Adrenal gland (tissue), 12 donors: ENCODE measurements around the gene TPP2. TPM values are rescaled to one million over a fixed set of nuclear protein-coding genes. Genes with fewer than 3 reads are reported as not detected.

Source experiments
- DNase-seq, 7 donors: peaks; one replicate each; pipeline ENCODE4 v3.0.0-alpha.2; 2019 to 2020
- H3K27ac ChIP-seq, 5 donors: fragments of 200-600 bp; sonication (generic) in 4 of 5; 1 replicate in 3 of 5; 2 replicates in 2 of 5; pipeline versions ENCODE4 v1.5.1 to v1.8.0; 2016 to 2020; ENCODE audit warnings: mild to moderate bottlenecking in 1 of 5
- H3K27me3 ChIP-seq: fragments of 200-600 bp; 2 replicates; pipeline ENCODE4 v1.8.0; 2021
- H3K36me3 ChIP-seq, 2 donors: fragments of 200-600 bp; replicated peaks in 1 of 2; 1 replicate in 1 of 2; 2 replicates in 1 of 2; pipeline versions ENCODE4 v1.5.1 to v1.8.0; 2018 to 2022
- H3K4me1 ChIP-seq, 2 donors: fragments of 200-600 bp; replicated peaks in 1 of 2; 1 replicate in 1 of 2; 2 replicates in 1 of 2; pipeline versions ENCODE4 v1.5.1 to v1.8.0; 2018 to 2021
- H3K4me3 ChIP-seq, 4 donors: fragments of 200-600 bp; sonication (generic) in 3 of 4; one replicate each; pipeline ENCODE4 v1.5.1; 2016 to 2018
- H3K9me3 ChIP-seq, 3 donors: fragments of 200-600 bp; sonication (generic) in 1 of 3; replicated peaks in 1 of 3; 1 replicate in 2 of 3; 2 replicates in 1 of 3; pipeline versions ENCODE4 v1.5.1 to v1.8.0; 2016 to 2021
- POLR2A ChIP-seq, 2 donors: fragments of 450-650 bp; IDR thresholded peaks; one replicate each; pipeline ENCODE4 v1.6.1; 2017; ENCODE audit warnings: antibody characterized with exemption in 2 of 2, mild to moderate bottlenecking in 2 of 2, moderate library complexity in 1 of 2
- WGBS, 4 donors: extraction: QIAGEN DNeasy Blood & Tissue Kit in 2 of 4; methylation state at CpG; one replicate each; pipeline versions ENCODE4 v1.1.5 to v1.1.7; 2013 to 2017; 5-methylcytosine and 5-hydroxymethylcytosine counted together
- intact Hi-C, 2 donors: fragments of 100-400 bp; cut with DNase I; formaldehyde crosslinking; loops; one replicate each; pipeline versions ENCODE4 v1.14.1 to v1.15.0; 2022 to 2023
- polyA plus RNA-seq, 3 donors: library from polyadenylated mRNA; stranded (reverse); fragments of 200-250 nt in 2 of 3; fragments of 350-450 nt in 1 of 3; fragmentation: Illumina TruSeq in 1 of 3; extraction: RNeasy Lipid Tissue Mini Kit (QIAGEN cat#74804) in 1 of 3; gene quantifications; one replicate each; pipeline ENCODE4 v1.2.3, GENCODE V29; 2013 to 2014
- total RNA-seq, 9 donors: library from RNA; depleted of rRNA in 4 of 9; stranded (reverse); fragments of >200 nt in 4 of 9; fragments of 120-200 nt in 1 of 9; fragmentation: NEBNext Ultra II Directional in 1 of 9; extraction: Animal tissue kit (Norgen Biotek cat#: 25700) in 1 of 9; gene quantifications; one replicate each; pipeline versions ENCODE4 v1.1.0 to v1.2.4, GENCODE V29; 2013 to 2023
- TF ChIP-seq, protein P1 (sequence below), 6 experiments: fragments of 450-650 bp in 4 of 6; fragments of 200-600 bp in 2 of 6; sonication (generic) in 1 of 6; IDR thresholded peaks; 1 replicate in 5 of 6; 2 replicates in 1 of 6; pipeline versions ENCODE4 v1.5.1 to v1.8.0; 2016 to 2021; ENCODE audit warnings: antibody characterized with exemption in 6 of 6, mild to moderate bottlenecking in 2 of 6, moderate library complexity in 1 of 6
- donor health status: healthy with polysubstance abuse.
- donor health status: Bipolar disorder and iron deficiency.
- donor health status: DM: yes; HTN: yes; CAD: no.
- donor health status: DM: no; HTN: no; CAD: no.
- donor health status: DM: no; HTN: no; CAD: no.
- donor health status: DM: yes; HTN: yes; CAD: no.

Gene TPP2
- total and polyA plus RNA-seq, 12 donors = 13.8 to 50.6 (median 25.7) TPM

DNA sequence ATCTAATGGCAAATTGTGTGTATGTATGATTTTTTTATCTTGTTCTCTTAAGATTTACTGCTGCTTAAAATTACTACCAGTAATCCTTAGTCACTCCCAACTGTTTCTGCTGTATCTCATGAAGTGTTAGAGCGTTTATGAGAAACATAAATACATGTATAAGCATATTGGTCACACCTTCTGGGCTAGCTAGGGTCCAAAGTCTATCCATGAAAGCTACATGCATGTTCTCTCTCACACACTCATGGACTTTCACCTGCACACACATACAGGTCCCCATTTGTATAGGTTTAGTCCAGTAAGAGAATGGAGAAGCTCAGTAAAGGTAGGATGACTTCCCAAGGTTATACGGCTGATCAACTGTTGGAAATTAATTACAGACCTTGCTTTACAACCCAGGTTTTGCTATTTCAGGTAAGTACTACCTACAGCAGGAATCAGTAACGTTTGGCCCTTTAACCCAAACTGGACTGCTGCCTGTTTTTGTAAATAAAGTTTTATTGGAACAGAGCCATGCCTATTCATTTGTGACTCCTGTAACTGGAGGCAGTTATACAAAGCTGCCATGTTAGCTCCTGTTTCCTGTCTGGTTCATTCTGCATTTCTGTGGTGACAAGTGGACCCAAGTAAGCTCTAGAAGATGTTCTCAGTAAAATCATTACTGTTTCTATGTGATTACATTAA is 82.8 kb downstream of the TPP2 start:
- WGBS, 4 donors = 61 to 81% (median 81%) methylated on average over 3 of the region's 3 CpGs
- no peak for DNase-seq

DNA sequence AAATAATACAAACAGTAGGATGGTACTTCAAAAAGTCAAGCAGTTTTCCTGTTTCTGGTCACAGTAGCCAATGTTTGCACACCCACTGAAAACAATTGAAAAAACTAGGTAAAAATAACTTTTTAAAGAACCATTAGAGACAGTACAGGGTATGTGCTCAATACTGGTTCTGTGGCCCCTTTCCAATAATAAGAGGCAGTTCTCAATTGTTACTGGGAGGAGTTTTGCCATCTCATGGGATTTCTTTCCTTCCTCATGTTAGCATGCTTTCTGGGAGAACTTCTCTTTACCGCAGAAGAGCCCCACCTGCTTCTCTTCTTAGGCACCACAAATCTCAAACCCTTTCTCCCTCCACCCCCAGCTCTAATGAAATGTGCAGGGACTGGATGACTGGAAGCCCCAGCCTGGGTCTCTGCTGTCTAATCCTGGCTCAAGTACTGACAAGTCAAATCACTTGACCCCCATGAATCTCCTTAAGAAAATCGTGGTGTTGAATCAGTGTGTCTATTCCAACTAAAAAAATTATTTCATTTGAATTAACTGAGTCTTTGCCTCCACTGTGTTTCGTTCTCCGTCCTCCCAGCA is 83.4 kb downstream of the TPP2 start:
- Histone ChIP-seq H3K4me3 (no peak overlapping the region), H3K36me3 (peaks cover 0 to 35% of the 10 kb centered on the region in 2 donors), H3K4me1 (no peaks in the 10 kb centered on the region), H3K27ac (no peak overlapping the region), H3K9me3 (no peaks in the 10 kb centered on the region), H3K27me3 (no peaks in the 10 kb centered on the region)
- 64 to 93% (median 81%) methylated on average over 4 of the region's 4 CpGs for WGBS, 4 donors
- no peak for DNase-seq
- intact Hi-C loops = no loop called here
- TF ChIP-seq, protein P1, sequence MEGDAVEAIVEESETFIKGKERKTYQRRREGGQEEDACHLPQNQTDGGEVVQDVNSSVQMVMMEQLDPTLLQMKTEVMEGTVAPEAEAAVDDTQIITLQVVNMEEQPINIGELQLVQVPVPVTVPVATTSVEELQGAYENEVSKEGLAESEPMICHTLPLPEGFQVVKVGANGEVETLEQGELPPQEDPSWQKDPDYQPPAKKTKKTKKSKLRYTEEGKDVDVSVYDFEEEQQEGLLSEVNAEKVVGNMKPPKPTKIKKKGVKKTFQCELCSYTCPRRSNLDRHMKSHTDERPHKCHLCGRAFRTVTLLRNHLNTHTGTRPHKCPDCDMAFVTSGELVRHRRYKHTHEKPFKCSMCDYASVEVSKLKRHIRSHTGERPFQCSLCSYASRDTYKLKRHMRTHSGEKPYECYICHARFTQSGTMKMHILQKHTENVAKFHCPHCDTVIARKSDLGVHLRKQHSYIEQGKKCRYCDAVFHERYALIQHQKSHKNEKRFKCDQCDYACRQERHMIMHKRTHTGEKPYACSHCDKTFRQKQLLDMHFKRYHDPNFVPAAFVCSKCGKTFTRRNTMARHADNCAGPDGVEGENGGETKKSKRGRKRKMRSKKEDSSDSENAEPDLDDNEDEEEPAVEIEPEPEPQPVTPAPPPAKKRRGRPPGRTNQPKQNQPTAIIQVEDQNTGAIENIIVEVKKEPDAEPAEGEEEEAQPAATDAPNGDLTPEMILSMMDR (IDR thresholded peaks at IDR 0.05) = no peak
- no peak for TF ChIP-seq POLR2A (IDR thresholded peaks at IDR 0.05)

More for the DNA sequence above, 82.8 kb downstream of the TPP2 start:
- H3K4me3 ChIP-seq = no peak overlapping the region
- H3K27ac ChIP-seq = no peak overlapping the region
- H3K36me3 ChIP-seq = peaks cover 0 to 41% of the 10 kb centered on the region in 2 donors
- no peaks in the 10 kb centered on the region for H3K9me3 ChIP-seq
- intact Hi-C loops = no loop called here
- H3K27me3 ChIP-seq = no peaks in the 10 kb centered on the region
- H3K4me1 ChIP-seq = no peaks in the 10 kb centered on the region
- TF ChIP-seq, protein P1 (IDR thresholded peaks at IDR 0.05) = no peak
- no peak for TF ChIP-seq POLR2A (IDR thresholded peaks at IDR 0.05)

DNA sequence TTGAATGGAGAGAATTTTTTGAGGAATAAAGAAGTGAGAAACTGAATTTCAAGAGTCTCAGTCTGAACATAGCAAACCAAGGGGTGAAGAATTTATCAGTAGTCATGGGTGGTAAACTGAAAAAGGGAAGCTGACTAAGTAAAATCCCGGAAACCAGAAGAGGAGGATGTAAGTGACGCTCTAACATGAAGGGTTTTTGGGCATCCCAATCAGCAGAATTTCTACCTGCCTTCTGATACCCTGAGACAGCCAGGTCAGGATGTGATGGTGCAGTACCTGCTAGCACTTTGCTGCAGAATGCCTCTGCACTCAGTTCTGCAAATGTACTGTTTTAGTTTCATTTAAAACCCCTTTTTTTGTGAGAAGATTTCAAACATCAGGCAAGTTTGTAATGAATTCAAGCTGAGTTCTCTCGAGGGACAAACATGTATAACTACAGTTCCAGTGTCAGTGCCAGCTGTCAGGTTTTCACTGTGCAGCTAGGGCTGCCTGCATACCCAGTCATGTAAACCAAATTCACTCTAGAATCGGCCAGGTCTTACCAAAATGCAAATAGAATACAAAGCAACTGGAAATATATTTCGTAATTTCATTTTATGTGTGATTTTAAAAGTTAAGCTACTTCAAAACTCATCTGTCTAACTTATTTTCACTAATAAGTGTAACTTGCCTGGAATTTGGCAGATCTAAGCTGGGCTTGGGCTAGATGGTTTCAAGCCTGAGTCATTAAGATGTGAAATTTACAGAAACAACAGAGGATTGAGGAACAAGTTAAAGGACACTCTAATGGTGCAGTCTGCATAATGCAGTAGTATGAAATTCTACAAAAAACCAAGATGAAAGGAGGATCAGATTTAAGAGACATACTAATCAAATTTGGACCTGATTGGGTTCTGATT is 84.3 kb downstream of the TPP2 start:
- H3K4me3 ChIP-seq = no peak overlapping the region
- 82 to 86% (median 84%) methylated on average over 5 of the region's 5 CpGs for WGBS, 4 donors
- intact Hi-C loops = no loop called here
- H3K4me1 ChIP-seq = no peaks in the 10 kb centered on the region
- no peaks in the 10 kb centered on the region for H3K9me3 ChIP-seq
- TF ChIP-seq POLR2A (IDR thresholded peaks at IDR 0.05) = no peak
- TF ChIP-seq, protein P1 (IDR thresholded peaks at IDR 0.05) = no peak
- no peak for DNase-seq
- H3K27me3 ChIP-seq = no peaks in the 10 kb centered on the region
- no peak overlapping the region for H3K27ac ChIP-seq
- H3K36me3 ChIP-seq = peaks cover 0 to 31% of the 10 kb centered on the region in 2 donors

DNA sequence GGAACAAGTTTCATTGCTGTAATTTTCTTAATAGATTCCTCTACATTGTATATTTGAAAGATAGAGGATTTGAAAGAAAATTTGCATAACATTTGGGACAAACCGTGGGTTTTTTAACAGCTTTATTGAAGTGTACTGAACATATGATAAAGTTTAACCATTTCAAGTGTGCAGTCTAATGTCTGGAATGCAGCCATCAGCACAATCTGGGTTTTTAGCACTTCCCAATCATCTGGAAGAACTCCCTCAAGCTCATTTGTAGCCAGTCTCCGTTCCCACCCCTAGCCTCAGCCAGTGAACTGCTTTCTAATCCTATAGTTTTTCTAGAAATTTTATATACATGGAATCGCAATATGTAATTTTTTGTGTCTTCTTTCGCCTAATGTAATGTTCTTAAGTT is 85.4 kb downstream of the TPP2 start:
- intact Hi-C loops = no loop called here
- 69 to 76% (median 75%) methylated on average over 4 of the region's 4 CpGs for WGBS, 4 donors

More for the DNA sequence above, 85.4 kb downstream of the TPP2 start:
- Histone ChIP-seq H3K9me3 (no peaks in the 10 kb centered on the region), H3K4me1 (no peaks in the 10 kb centered on the region), H3K36me3 (peaks cover 0 to 20% of the 10 kb centered on the region in 2 donors), H3K27ac (no peak overlapping the region), H3K4me3 (no peak overlapping the region), H3K27me3 (no peaks in the 10 kb centered on the region)
- TF ChIP-seq POLR2A (IDR thresholded peaks at IDR 0.05) = no peak
- TF ChIP-seq, protein P1 (IDR thresholded peaks at IDR 0.05) = no peak
- no peak for DNase-seq
